Astrocyte (in vitro differentiated cells and primary cell): ENCODE measurements around the gene RPL35. TPM values are rescaled to one million over a fixed set of nuclear protein-coding genes. Genes with fewer than 3 reads are reported as not detected.
A peak's percentile ranks its signal among the peaks of the same experiment; 100 is the strongest.

ENCODE experiments used
- DNase-seq: peaks from one replicate; pipeline ENCODE4 v3.0.0-alpha.2; 2010; ENCODE audit warnings: low read depth
- FAIRE-seq: peaks from 2 replicates; lab custom pipeline; 2011; peaks lifted over from hg19 to GRCh38; lab: Jason Lieb, UNC
- H2AFZ ChIP-seq: 2 replicates; pipeline ENCODE4 v1.6.0; 2012; ENCODE audit warnings: low read depth, low read length, inconsistent platforms
- H3K27ac ChIP-seq: 2 replicates; pipeline ENCODE4 v1.5.1; 2011; ENCODE audit warnings: low read depth, low read length, inconsistent platforms
- H3K27me3 ChIP-seq: 2 replicates; pipeline ENCODE4 v1.6.0; 2011; ENCODE audit warnings: low read length, inconsistent platforms; ENCODE audit not compliant: insufficient read depth
- H3K36me3 ChIP-seq: 2 replicates; pipeline ENCODE4 v1.5.1; 2011; ENCODE audit warnings: low read length, inconsistent platforms; ENCODE audit not compliant: insufficient read depth
- H3K4me1 ChIP-seq: 2 replicates; pipeline ENCODE4 v1.5.1; 2011; ENCODE audit warnings: low read length, inconsistent platforms; ENCODE audit not compliant: insufficient read depth
- H3K4me2 ChIP-seq: 2 replicates; pipeline ENCODE4 v1.6.0; 2012; ENCODE audit warnings: low read length, inconsistent platforms
- H3K4me3 ChIP-seq: 2 replicates; pipeline ENCODE4 v1.5.1; 2011; ENCODE audit warnings: low read depth, mild to moderate bottlenecking, low read length, inconsistent platforms; ENCODE audit not compliant: insufficient read depth
- H3K79me2 ChIP-seq: 2 replicates; pipeline ENCODE4 v1.6.0; 2012; ENCODE audit warnings: mild to moderate bottlenecking, low read length, inconsistent platforms; ENCODE audit not compliant: insufficient read depth
- H3K9ac ChIP-seq: 2 replicates; pipeline ENCODE4 v1.6.0; 2012; ENCODE audit warnings: mild to moderate bottlenecking, low read length, inconsistent platforms
- H3K9me3 ChIP-seq: 2 replicates; pipeline ENCODE4 v1.5.1; 2012; ENCODE audit warnings: low read depth, mild to moderate bottlenecking, low read length, inconsistent platforms; ENCODE audit not compliant: insufficient read depth
- H4K20me1 ChIP-seq: 2 replicates; pipeline ENCODE4 v1.6.0; 2012; ENCODE audit warnings: low read length, inconsistent platforms; ENCODE audit not compliant: insufficient read depth
- H3K27ac Mint-ChIP-seq: one replicate; pipeline ENCODE4 v1.8.0; 2021; ENCODE audit warnings: mild to moderate bottlenecking, mixed read lengths; ENCODE audit not compliant: unreplicated experiment
- H3K27me3 Mint-ChIP-seq: one replicate; pipeline ENCODE4 v1.8.0; 2021; ENCODE audit warnings: low read depth, mixed read lengths; ENCODE audit not compliant: unreplicated experiment
- H3K36me3 Mint-ChIP-seq: one replicate; pipeline ENCODE4 v1.8.0; 2021; ENCODE audit warnings: low read depth, mixed read lengths; ENCODE audit not compliant: unreplicated experiment
- H3K4me1 Mint-ChIP-seq: one replicate; pipeline ENCODE4 v1.8.0; 2021; ENCODE audit warnings: low read depth, mixed read lengths; ENCODE audit not compliant: unreplicated experiment
- H3K4me3 Mint-ChIP-seq: one replicate; pipeline ENCODE4 v1.8.0; 2021; ENCODE audit warnings: mild to moderate bottlenecking, moderate library complexity, mixed read lengths; ENCODE audit not compliant: unreplicated experiment
- H3K9me3 Mint-ChIP-seq: one replicate; pipeline ENCODE4 v1.8.0; 2021; ENCODE audit warnings: mild to moderate bottlenecking, mixed read lengths; ENCODE audit not compliant: unreplicated experiment
- EZH2 ChIP-seq: IDR thresholded peaks from 2 replicates; pipeline ENCODE4 v1.6.1; 2012; ENCODE audit warnings: mild to moderate bottlenecking, low read length, inconsistent platforms; ENCODE audit not compliant: insufficient read depth
- total RNA-seq: library from RNA; stranded (reverse); gene quantifications from 2 replicates; pipeline ENCODE4 v1.2.1, GENCODE V29; 2021
- TF ChIP-seq, protein P1 (sequence below): IDR thresholded peaks from 2 replicates; pipeline ENCODE4 v1.5.1; 2011; ENCODE audit warnings: low read depth, mild to moderate bottlenecking, inconsistent platforms, low read length, moderate library complexity; ENCODE audit not compliant: insufficient read depth

Gene RPL35
- total RNA-seq, 1 donor from 2014 or later = 1,259 TPM

GRCh38 chr9:124863371-124863871 lies 1.7 kb upstream of the RPL35 start:
- no peaks in the 10 kb centered on the region for H3K27me3 ChIP-seq
- H3K9ac ChIP-seq = no peak overlapping the region
- H3K27ac ChIP-seq = no peak overlapping the region
- H3K4me1 ChIP-seq = peaks cover 27% of the 10 kb centered on the region
- peaks cover 17% of the 10 kb centered on the region for H3K36me3 ChIP-seq
- no peak overlapping the region for H3K4me2 ChIP-seq
- DNase-seq (no peak), FAIRE-seq (no peak)
- no peak overlapping the region for H3K4me3 ChIP-seq
- TF ChIP-seq EZH2 = no peak
- TF ChIP-seq, protein P1, sequence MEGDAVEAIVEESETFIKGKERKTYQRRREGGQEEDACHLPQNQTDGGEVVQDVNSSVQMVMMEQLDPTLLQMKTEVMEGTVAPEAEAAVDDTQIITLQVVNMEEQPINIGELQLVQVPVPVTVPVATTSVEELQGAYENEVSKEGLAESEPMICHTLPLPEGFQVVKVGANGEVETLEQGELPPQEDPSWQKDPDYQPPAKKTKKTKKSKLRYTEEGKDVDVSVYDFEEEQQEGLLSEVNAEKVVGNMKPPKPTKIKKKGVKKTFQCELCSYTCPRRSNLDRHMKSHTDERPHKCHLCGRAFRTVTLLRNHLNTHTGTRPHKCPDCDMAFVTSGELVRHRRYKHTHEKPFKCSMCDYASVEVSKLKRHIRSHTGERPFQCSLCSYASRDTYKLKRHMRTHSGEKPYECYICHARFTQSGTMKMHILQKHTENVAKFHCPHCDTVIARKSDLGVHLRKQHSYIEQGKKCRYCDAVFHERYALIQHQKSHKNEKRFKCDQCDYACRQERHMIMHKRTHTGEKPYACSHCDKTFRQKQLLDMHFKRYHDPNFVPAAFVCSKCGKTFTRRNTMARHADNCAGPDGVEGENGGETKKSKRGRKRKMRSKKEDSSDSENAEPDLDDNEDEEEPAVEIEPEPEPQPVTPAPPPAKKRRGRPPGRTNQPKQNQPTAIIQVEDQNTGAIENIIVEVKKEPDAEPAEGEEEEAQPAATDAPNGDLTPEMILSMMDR = no peak
- Mint-ChIP-seq H3K9me3 (no peaks in the 10 kb centered on the region), H3K4me1 (peaks cover 20% of the 10 kb centered on the region), H3K4me3 (peak overlapping the region; percentile 28), H3K36me3 (peaks cover 13% of the 10 kb centered on the region), H3K27me3 (no peaks in the 10 kb centered on the region), H3K27ac (no peak overlapping the region)
- H3K9me3 ChIP-seq = no peaks in the 10 kb centered on the region
- H3K79me2 ChIP-seq = peaks cover 47% of the 10 kb centered on the region
- no peak overlapping the region for H2AFZ ChIP-seq
- peaks cover 32% of the 10 kb centered on the region for H4K20me1 ChIP-seq

DNA sequence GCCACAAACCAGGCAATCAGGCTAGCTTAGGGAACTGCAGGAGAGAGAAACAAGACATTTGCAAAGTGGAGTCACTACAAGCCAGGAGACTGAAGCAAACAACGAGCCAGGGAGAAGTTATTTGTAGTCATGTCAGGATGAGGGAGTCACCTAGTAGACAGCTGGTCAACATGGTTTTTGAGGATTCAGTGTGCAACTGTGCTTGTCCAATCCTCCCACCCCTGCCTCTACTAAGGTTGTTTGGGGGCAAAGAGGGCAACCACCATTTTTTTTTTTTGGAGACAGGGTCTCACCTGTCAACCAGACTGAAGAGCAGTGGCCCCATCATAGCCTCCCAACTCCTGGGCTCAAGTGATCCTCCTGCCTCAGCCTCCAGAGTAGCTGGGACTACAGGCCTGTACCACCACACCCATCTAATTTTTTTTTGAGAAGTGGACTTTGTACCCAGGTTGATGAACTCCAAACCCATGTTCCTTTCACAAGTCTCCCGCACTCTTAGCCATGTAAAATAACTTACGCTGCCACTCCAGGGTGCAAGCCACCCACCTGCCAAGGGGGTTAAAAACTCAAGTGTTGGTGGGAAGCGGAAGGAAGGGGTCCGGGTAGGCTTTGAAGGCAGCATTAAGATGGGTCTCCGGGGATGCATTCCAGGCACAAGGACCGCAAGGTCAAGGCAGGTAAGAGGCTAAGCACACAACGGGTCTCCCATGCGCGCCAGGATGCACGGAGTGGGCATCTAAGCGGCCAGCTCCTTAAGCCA lies 995 bp downstream of the RPL35 start:
- Mint-ChIP-seq H3K4me3 (peak overlapping the region; percentile 95), H3K36me3 (peaks cover 20% of the 10 kb centered on the region), H3K9me3 (no peaks in the 10 kb centered on the region), H3K27ac (peak overlapping the region; percentile 89), H3K27me3 (no peaks in the 10 kb centered on the region), H3K4me1 (peaks cover 22% of the 10 kb centered on the region)
- Histone ChIP-seq H2AFZ (no peak overlapping the region), H3K27me3 (no peaks in the 10 kb centered on the region), H3K9me3 (no peaks in the 10 kb centered on the region), H3K4me3 (peak overlapping the region; percentile 96), H3K4me1 (peaks cover 19% of the 10 kb centered on the region), H3K27ac (peak overlapping the region; percentile 90), H3K36me3 (peaks cover 30% of the 10 kb centered on the region), H3K79me2 (peaks cover 39% of the 10 kb centered on the region), H3K9ac (peak overlapping the region; percentile 98), H3K4me2 (peak overlapping the region; percentile 100), H4K20me1 (peaks cover 59% of the 10 kb centered on the region)
- FAIRE-seq (no peak), DNase-seq (no peak)
- TF ChIP-seq EZH2 = no peak
- TF ChIP-seq, protein P1 = no peak
